Skin epidermis (tissue), 12 donors: ENCODE data around the gene LZTR1.
"Not testable (repeated sequence)": the region's sequence is repeated elsewhere in the genome, so short reads cannot be mapped to it uniquely, and the experiment has no call there.

Source experiments
- H3K27ac ChIP-seq, 21 experiments: fragments of 200-600 bp; sonication (generic) in 11 of 21; one replicate each; pipeline ENCODE4 v1.5.0; 2020; ENCODE audit warnings: mild to moderate bottlenecking in 3 of 21, inconsistent platforms in 2 of 21, moderate library complexity in 2 of 21
- H3K4me3 ChIP-seq, 7 experiments: fragments of 200-600 bp; sonication (generic) in 2 of 7; one replicate each; pipeline ENCODE4 v1.5.0; 2020; ENCODE audit warnings: inconsistent platforms in 2 of 7, mild to moderate bottlenecking in 2 of 7, moderate library complexity in 1 of 7

The LZTR1 gene

DNA sequence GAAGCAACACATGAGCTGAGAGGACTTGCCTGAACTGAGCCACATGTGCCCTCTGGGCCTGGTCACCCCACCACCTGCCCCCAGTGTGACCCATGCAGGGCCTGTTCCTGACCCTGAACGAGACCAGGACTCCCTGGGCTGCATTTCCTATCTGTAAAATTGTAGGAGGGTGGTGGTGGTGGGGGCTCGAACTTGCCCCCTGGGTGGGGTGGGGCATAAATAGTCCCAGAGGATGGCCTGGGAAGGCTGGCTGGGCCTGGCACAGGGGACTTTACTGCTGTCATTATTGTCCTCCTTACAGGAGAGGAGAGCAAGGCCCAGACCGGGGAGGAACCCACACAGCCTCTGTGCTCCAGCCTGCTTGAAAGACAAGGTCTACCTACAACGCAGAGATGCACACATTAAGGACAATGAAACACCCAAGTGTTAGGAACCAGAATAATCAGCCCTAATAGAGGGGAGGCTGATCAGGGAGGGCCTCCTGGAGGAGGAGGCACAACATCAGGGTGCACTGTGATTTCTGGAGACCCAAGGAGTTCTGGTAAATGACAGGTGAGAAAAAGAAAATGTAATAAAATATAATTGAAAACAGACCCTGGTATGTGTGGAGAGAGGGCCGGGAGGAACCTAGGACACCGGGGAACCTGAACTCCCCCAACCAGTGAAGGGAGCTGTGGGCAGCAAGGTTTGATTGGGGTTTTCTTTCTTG is 17.9 kb upstream of the LZTR1 start:
- Histone ChIP-seq H3K27ac (no peak overlapping the region), H3K4me3 (peak overlapping the region in 3 of 7 experiments; percentile 14 to 36 (median 17))

DNA sequence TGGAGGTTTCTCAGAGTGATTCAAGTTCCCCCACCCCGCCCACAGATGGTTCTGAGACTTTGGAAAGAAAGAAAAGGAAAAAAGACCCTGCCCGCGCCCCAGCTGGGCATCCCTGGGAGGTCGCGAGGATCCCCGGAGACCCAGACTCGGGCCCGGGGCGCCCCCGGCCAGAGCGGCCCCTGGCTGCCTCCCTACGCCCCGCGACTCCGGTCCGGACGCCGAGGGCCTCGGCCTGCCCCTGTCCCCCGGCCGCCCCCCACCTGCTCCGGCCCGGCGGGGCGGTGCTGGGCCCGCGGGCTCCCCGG is 17.3 kb upstream of the LZTR1 start:
- peak overlapping the region in 3 of 7 experiments; percentile 14 to 36 (median 17) for H3K4me3 ChIP-seq
- H3K27ac ChIP-seq, result no peak overlapping the region

DNA sequence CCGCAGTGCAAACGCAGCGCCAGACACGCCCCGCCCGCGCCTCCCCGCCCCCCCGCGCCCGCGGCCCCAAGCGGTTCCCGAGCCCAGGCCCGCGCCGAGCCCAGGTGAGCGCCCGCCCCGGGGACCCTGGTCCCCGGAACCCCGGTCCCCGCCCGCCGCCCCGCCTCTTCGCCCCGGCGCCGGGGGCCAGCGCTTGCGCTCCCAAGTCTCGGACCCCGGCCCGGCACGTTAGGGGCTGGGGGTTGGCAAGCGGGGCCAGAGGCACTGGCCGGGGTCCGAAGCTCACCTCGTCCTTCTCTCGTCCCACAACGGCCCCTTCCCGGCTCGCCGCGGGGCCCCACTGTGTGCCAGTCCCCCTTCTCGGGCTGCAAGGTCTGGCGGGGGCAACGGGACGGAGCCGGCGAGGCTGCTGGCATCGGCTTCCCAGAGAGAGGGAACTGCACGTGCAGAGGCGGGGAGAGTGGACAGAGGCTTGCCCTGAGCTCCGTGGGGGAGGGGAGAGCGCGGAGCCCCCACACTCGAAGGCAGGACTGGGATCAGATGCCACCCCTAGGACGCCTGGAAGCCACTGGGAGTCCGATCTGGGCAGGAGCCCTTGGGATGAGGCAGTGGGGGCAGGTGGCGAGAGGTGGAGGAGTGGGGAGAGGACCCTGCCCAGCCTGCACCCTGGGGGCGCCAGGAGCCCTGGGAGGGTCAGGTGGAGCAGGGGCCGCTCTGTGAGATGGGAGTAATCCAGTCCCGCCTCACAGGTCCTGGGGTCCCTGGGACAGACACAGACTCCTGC is 16.8 kb upstream of the LZTR1 start:
- peak overlapping the region in 4 of 7 experiments; percentile 17 to 36 (median 24) for H3K4me3 ChIP-seq

DNA sequence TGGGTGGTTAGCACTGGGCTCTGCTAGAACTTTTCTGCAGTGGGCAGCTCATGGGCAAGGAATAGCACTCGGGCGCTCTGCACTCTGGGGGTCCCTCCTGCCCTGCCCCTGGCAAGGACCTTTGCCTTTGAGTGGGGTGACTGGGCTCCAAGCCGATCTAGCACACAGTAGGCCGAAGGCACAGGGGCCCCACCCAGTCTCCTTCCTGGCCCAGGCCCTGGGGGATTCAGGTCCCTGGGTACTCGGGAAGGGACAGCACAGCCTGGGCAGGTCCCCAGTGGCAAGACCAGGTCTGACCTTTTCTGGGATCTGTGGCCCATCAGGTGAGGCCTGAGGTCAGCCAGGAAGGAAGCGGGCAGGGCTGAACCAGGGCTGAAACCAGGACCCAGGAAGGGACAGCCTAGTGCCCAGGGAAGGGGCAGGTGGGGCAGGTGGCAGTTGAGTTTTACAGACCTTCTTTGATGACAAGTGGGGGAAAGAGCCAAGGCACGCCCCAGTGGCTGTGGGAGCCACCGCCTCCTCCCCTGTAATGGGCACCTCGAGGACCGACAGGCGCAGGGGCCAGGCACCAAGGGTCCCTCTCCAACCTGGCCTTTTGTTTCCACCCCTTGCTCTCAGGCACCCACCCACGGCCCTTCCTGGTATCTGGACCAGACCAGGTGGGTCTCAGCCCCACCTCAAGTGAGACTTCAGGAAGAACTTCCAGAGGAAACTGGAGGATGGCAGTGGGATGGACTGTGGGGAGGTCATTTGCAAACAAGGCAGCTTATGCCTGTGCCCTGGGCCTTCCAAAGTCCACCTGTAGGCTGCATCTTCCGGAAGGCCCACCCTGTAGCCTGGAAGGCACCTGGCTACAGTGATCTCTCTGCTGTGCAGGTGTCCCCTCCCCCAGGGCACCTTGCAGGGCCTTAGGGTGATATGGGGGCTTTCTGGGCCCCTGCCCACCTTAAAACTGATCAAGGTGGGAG is 15.9 kb upstream of the LZTR1 start:
- H3K27ac ChIP-seq, result no peak overlapping the region
- no peak overlapping the region for H3K4me3 ChIP-seq

More for the DNA sequence above, 16.8 kb upstream of the LZTR1 start:
- H3K27ac ChIP-seq, result no peak overlapping the region

DNA sequence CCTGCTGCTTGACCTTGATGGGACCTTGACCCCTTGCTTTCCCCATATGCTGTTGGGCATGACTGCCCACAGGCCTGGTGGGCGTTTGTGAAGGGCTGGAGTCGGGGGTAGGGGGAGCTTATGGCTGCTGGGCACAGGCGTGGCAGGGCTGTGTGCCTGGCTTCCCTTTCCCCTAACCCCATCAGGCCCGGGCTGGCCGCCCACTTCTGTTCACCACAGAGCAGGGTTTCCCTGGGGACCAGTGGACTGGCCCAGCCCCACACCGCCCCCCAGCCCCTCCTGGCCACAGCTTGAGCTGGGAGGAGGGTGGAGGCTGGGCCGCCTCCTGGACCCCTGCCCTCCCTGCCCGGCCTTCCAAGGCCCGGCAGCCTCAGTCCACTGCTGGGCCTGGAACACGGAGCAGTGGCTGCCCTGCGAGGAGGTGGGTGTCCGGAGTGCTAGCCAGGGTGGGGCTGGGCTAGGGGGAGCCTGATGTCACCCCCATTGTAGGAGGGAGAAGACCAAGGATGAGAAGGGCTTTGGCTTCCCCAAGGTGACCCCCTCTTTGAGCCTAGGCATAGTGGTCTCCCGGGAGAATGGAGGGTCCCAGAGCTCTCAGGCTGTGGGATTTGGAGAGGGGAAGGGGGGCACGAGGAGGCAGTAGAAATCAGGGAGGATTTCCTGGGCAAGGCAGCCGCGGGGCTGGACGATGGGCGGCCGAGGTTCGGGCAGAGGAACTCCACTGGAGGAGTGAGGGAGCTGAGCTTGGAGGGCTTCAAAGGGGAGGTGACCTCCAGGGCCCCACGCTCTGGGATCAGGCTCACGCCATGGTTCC is 15.0 kb upstream of the LZTR1 start, which contains the start of gene AIFM3:
Gene AIFM3, plus strand, starts transcription at position 373 of the 814 bp plus-strand sequence. CDS start 690 bp downstream, outside the sequence.
- H3K27ac ChIP-seq, result peak within 1 kb of the TSS in 1 of 21 experiments; percentile 37
- H3K4me3 ChIP-seq, result no peak within 1 kb of the TSS

DNA sequence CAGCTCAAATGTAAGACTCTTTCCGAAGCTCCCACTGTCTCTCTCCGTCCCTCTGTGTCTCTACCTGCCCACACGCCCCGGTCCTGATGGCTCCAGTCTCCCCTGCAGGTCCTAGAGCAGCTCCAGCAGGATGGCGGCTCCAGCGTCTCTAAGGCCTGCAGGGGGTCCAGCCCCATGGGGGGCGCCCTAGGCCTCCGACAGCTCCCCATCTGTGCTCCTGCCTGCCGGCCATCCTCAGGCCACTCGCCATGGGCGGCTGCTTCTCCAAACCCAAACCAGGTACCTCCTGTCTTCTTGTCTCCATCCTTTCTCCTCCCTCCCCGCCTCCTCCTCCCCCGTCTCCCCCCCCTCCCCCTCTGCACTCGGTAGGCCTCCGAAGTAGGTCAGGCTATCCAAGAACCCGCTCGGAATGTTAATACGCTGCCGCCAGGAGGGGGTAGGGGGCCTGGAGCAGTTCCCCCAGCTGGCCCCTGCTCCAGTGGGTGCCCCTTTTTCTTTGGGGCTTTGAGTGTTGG is 14.3 kb upstream of the LZTR1 start:
- no peak overlapping the region for H3K4me3 ChIP-seq

DNA sequence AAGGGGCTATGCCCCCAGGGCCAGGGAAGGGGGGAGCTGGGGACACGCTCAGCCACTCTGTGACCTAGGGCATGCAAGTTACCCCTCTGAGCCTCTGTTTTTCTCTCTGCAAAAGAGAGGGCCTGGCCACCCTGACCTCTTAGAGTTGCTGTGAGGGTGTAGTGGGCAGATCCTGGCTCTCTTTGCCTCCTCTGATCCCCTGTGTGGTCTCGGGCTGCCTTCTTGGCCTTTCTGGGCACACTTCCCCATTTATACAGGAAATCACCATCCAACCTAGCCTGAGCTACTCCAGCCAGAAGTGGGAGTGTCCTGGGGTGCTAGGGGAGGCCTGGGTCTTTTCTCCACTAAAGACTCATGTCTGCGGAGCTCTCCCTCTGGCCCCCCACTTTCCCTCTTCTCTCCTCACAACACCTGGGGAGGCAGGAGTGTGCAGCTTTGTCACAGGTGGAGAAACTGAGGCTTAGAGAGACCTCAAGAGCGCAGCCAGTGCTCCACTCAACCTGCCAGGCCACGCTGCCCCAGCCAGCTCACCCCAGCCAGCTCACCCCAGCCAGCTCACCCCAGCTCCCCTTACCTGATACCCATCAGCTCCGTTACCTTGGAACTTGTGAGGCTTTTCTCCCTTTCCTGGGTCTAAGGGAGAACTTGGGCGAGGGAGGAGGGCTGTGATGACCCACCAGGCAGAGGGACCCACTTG is 13.7 kb upstream of the LZTR1 start:
- H3K4me3 ChIP-seq, result no peak overlapping the region
- H3K27ac ChIP-seq, result peak overlapping the region in 1 of 21 experiments; percentile 37

More for the DNA sequence above, 14.3 kb upstream of the LZTR1 start:
- no peak overlapping the region for H3K27ac ChIP-seq

DNA sequence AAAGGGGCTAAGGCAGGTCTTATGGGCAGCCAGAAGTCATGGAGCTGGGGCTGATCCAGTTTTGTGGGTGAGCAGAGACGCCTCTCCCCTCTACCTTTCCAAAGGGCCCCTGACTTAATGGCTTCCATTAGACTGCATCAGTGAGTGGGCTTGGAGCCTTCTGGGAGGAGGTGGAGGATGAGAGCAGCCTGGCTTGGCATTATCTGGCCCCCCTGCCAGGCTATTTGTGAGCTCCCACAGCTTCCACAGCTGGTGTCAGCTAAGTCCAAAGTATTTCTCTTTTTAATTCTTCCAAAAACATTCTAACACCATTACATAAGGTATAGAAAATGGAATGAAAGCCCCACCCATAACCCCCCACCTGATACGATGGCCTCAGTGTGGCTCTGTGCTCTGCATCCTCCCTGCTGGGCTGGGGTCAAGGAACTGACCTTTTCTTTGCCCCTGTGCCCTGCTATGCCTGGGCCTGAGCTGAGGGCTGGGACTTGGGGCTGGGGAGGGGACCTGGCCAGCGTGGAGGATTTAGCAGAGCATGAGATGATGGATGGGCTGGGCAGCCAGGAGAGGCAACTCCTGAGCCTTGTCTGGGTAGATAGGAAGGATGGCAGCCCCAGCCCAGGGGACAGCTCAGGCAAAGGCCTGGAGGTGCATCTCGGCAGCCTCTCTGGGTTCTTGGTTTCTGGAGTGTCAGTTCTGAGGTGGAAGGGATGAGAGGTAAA is 11.0 kb upstream of the LZTR1 start:
- no peak overlapping the region for H3K4me3 ChIP-seq
- H3K27ac ChIP-seq, result no peak overlapping the region

DNA sequence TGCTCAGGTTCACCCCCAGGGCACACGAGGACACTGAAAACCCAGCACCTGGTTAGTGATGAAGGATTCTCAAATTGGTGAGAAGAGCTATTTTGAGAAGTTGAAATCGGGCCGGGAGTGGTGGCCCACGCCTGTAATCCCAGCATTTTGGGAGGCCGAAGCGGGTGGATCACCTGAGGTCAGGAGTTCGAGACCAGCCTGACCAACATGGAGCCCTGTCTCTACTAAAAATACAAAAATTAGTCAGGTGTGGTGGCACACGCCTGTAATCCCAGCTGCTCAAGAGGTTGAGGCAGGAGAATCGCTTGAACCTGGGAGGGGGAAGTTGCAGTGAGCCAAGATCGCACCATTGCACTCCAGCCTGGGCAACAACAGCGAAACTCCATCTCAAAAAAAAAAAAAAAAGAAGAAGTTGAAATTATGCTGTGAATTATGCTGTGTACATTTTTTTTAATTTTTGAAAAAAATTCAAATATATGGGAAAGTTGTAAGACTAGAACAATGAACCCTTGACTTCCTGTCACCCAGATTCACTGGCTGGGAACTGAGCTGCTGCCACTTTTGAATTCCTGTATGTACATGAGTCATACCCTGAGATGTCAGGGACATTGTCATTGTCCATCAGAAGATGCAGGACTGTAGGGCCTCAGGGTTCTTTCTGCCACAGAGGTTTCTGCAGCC is 9.9 kb upstream of the LZTR1 start:
- not testable (repeated sequence) for H3K27ac ChIP-seq, H3K4me3 ChIP-seq

DNA sequence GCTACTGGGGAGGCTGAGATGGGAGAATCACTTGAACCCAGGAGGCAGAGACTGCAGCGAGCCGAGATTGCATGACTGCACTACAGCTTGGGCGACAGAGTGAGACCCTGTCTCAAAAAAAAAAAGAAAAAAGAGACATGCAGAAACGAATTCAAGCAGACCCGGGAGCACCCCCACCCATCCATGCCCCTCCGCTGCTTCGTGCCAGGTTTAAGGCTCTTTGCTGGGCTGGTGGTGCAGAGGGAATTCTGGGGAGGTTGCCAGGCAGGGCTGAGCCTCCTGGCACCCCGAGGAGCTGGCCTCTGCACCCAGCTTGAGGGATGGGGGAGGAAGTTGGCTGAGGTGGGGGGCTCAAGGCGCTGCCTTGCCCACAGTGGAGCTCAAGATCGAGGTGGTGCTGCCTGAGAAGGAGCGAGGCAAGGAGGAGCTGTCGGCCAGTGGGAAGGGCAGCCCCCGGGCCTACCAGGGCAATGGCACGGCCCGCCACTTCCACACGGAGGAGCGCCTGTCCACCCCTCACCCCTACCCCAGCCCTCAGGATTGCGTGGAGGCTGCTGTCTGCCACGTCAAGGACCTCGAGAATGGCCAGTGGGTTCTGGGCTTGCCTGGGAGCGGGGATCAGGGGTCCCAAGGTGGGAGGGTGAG is 9.0 kb upstream of the LZTR1 start:
- no peak overlapping the region for H3K27ac ChIP-seq

DNA sequence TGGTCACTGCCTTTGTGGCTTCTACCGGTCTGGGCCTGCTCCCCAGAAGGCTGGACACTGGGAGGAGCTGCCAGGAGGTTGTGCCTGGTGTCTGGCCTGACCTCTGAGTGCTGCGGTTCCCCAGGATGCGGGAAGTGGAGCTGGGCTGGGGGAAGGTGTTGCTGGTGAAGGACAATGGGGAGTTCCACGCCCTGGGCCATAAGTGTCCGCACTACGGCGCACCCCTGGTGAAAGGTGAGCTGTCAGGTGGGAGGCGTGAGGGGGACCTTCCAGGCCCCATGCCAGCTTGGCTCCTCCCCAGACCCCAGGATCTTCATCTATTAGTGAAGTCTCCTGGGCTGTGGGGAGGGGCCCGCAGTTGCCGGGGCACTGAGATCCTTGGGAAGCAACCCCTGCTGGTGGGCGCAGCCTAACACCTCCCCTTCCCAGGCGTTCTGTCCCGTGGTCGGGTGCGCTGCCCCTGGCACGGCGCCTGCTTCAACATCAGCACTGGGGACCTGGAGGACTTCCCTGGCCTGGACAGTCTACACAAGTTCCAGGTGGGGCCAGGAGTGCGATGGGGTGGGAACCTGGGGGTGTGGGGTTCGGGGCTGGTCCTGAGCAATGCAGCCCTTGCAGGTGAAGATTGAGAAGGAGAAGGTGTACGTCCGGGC is 8.3 kb upstream of the LZTR1 start:
- no peak overlapping the region for H3K27ac ChIP-seq

More for the DNA sequence above, 9.0 kb upstream of the LZTR1 start:
- no peak overlapping the region for H3K4me3 ChIP-seq

DNA sequence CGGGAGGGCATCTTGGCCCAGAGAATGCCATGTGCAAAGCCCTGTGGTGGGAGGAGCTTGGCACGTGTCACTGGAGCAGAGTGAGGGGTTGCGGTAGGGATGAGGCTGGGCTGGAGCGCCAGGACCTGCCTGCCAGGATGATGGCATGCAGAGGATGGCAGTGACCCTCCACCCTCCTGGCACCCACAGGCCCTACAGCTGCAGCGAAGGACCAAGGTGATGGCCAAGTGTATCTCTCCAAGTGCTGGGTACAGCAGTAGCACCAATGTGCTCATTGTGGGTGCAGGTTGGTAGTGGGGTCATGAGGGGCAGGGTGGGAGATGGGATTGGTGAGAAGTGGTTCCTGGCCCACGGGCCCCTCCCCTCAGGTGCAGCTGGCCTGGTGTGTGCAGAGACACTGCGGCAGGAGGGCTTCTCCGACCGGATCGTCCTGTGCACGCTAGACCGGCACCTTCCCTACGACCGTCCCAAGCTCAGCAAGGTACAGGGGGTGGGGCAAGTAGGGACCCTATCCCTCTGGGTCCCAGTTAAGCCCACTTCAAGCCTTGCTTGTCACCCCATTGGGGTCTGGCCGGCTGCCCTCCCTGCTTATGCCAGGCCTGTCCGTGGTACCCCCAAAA is 7.7 kb upstream of the LZTR1 start:
- H3K4me3 ChIP-seq, result no peak overlapping the region
- no peak overlapping the region for H3K27ac ChIP-seq

More for the DNA sequence above, 8.3 kb upstream of the LZTR1 start:
- no peak overlapping the region for H3K4me3 ChIP-seq

DNA sequence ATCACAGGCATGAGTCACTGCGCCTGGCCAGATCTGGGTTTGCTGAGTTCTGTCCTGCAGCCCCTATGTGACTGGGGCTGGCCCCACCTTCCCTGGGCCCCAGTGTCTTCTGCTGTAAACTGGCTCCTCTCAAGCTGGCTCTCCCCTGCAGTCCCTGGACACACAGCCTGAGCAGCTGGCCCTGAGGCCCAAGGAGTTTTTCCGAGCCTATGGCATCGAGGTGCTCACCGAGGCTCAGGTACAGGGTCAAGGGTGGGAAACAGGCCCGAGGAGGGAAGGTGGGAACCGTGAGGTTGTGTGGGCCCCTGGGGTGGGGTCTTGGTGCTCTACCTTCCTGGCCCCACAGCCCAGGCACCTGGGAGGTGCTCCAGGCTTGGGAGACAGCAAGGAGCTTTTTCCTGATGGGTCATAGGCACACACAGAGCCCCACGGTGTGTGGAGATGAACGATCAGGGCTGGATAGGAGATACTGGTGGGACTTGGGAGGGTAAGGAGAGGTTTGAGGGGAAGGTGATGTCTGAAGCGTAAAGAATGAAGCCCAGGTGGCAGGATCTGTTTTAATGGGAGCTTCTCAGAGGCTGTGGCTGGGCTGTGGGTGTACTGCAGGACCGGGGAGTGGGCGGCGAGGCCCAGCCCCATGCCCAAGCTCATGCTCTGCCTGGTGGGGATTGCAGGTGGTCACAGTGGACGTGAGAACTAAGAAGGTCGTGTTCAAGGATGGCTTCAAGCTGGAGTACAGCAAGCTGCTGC is 6.4 kb upstream of the LZTR1 start:
- H3K27ac ChIP-seq, result no peak overlapping the region
- no peak overlapping the region for H3K4me3 ChIP-seq

DNA sequence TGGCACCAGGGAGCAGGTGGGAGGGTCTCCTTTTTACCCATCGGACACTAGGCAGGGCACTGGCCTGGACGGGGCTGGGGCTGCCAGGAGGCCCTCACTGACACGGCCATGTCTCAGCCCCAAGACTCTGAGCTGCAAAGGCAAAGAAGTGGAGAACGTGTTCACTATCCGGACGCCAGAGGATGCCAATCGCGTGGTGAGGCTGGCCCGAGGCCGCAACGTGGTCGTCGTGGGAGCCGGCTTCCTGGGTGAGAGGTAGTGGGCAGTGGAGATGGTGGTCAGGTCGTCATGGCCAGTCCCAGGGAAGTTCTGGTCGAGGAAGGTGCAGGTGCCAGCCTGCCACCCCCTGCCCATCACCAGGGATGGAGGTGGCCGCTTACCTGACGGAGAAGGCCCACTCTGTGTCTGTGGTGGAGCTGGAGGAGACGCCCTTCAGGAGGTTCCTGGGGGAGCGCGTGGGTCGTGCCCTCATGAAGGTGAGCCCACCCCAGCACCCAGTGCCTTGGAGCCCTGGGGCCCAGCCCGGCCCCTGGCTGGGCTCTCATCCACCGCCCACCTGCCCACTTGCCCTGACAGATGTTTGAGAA is 5.7 kb upstream of the LZTR1 start:
- Histone ChIP-seq H3K4me3 (no peak overlapping the region), H3K27ac (no peak overlapping the region)

DNA sequence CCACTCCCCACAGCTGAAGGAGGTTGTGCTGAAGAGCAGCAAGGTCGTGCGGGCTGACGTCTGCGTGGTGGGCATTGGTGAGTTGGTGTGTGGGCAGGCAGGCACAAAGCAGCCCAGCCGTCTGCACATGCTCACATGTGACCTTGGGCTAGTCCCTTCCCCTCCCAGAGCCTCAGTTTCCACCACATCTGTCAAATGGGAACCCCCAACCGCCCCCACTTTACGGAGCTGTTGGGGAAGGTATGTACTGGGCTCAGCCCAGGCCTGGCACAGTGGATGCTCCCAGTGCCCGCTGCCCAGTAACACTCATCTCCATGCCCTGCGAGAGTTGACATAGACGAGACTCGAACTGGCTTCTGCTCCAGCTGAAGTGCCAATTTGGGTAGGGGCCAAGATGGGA is 5.1 kb upstream of the LZTR1 start:
- H3K4me3 ChIP-seq, result no peak overlapping the region
- H3K27ac ChIP-seq, result no peak overlapping the region
